GM18909 (cell line): ENCODE data around the gene RXFP1.

Experiments
- ATAC-seq: cut with Tn5 transposase; IDR thresholded peaks from one replicate; pipeline ENCODE4 v1.9.1; 2021; ENCODE audit warnings: mild to moderate bottlenecking; ENCODE audit not compliant: unreplicated experiment, poor library complexity

RXFP1 gene

DNA sequence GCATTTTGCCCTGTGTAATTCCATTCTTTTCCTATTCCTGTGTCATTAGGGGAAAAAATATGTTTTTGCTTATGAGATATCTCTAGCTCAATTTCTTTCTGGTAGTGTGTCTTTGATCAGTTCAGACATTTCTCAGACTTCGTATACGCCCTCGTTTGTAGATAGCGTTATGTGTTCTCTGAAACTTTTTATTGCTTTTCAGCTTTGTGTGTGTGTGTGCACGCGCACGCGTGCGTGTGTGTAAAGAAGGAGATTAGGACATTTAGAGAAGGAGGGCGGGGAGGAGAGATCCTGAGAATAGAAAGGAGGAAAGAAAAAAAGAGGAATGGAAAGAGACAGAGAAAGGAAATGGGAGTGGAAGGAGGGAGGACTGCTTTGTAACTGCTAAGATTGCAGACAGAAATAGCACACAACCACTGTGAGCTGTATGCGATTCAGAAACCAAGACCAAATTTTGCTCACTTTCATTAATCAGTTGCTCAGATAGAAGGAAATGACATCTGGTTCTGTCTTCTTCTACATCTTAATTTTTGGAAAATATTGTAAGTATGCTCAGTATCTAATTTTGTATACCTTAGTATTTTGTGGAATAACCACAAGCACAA lies at the start of gene RXFP1:
Gene RXFP1 (plus strand): TSS at position 399 of the 605 bp plus-strand sequence. CDS start 95 bp downstream, at position 494.
- no peak for ATAC-seq

DNA sequence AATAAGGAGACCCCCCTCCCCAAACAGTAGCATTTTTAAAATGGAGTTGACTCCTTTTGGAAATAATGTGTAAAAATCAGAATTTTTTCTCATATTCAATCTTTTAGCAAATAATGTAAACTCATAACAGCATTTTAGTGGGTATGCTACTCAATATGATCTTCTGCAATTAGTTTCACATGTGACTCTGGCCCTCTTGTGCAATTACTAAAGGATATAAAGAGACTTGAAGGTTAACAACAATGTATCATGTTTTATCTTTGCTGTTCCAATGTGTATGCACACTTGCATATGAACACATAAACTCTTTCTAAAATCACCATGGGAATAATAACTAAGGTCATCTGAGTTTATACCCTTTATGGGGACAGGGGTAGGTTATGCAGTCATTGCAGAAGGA lies 39.9 kb upstream of the RXFP1 start:
- ATAC-seq = no peak

- ATAC-seq = no peak
Observed at GRCh38 chr4:158484173-158484885, 37.4 kb upstream of the RXFP1 start.

DNA sequence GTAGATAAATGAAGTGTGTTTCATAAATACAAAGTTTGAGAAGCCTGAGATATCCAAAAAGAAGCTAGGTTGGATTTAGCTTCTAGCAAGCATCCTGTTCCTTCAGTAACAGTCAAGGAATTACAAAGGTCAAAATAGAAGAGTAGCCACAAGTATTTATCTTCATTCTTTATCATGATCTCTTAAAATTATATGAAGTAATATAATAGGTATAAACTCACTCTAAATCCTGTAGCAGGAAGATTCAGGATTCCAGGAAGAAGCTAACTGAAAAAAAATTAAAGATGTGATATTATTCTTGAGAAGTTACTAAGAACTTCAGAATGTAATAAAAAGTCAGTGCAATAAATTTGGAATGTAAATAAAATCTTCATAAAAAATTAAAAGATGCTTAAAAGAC lies 31.1 kb upstream of the RXFP1 start:
- ATAC-seq = no peak

DNA sequence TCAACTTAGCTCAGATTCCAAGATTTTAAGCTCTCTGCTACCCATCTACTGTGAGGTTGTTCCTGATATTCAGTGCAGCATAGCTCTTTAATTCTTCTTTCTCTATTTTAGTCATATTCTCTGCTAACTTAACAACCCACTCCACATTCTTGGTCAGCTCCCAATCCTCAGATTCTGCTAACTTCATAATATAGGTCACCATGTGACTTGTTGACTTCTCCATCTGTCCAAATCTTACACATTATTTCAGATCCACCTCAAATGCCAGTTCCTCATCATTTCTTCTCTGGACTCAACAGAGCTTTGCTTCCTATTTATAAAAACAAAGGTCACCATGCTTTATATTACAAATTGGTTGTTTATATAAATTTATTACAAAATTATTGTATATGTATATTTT lies 29.3 kb upstream of the RXFP1 start:
- ATAC-seq = no peak

DNA sequence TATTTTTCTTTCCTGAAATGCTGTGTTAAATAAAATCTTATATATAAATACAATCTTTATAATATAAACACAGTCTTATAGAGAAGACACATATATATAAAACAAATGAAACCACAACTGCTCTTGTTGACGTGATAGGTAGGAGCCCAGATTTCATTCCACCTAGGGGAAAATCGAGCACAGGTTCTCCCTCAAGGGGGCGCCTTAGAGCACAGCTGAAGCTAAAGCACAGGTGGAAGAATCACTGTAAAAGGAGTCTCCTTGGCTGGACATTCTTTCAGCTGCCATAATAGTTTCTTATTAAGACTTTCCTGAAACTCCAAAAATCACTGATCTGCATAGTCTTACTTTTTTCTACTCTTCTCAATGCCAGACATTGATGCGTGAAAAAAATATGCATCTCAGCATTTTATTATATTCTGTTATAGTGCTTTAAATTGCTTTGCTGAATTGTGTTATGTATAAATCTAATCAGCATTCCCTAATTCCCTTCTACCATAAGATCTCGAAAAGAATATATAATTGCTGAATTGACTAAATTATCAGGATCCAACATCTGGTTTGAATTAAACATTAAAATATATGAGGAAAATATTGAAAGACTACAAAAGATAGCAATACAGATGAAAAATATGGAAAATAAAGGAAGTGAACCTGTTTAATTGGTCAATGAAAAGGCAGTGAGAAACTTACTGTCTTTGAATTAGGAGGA lies 25.5 kb upstream of the RXFP1 start:
- ATAC-seq = no peak

DNA sequence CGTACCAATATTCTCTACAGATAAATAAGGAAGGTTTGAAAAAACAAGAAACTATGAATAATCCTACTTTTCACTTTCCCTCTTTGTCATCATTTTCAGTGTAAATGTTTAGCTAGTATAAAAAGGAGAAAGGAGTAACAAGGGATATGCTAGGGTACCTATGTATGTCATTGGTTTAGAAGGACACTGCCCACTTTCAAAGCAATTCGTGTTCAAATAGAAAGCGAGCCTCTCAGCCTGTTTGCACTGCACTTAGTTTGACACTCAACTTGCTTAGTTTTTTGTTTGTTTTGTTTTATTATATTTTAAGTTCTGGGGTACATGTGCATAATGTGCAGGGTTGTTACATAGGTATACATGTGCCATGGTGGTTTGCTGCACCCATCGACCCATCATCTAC lies 21.6 kb upstream of the RXFP1 start:
- ATAC-seq = no peak

- no peak for ATAC-seq
Observed at GRCh38 chr4:158513256-158513655, 8.4 kb upstream of the RXFP1 start.

GRCh38 chr4:158519226-158519625 lies 2.5 kb upstream of the RXFP1 start:
- no peak for ATAC-seq

- no peak for ATAC-seq
Observed at GRCh38 chr4:158523990-158524535, 2.4 kb downstream of the RXFP1 start.

DNA sequence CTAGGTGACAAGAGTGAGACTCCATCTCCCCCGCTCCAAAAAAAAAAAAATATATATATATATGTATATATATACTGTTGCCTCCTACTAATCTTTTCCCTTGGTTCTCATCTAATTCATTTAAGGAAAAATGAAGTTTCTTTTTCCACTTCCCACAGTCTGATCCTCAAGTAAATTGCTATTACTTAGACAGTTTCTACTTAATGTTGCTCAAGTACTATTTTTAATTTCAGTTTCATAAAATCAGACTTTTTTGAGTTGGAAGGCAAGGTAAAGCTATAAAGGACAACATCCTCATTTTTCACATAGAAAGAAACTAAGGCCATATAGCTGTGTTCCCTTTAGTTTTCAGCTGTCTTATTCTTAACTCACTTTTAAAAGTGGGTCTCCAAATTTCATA lies 5.8 kb downstream of the RXFP1 start:
- no peak for ATAC-seq

GRCh38 chr4:158529505-158529904 lies 7.8 kb downstream of the RXFP1 start:
- no peak for ATAC-seq

DNA sequence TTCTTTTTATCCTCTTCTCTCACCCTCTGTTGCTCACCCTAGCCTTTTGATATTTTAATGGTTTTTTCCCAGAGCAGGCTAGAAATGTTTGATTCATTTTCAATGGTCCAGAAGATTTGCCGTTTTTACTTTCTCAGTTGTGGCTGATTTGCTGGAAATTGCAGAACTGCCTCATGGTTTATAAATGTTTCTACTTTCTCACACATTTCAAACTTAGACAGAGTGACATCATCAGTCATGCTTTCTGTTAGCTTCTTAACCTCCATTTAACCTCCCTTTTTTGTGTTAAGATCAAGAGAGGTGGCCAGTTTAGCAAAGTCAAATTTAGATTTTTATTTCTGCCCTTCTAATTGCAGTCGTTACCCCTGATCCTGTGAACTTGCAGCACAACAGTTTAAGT lies 8.7 kb downstream of the RXFP1 start:
- ATAC-seq = no peak

DNA sequence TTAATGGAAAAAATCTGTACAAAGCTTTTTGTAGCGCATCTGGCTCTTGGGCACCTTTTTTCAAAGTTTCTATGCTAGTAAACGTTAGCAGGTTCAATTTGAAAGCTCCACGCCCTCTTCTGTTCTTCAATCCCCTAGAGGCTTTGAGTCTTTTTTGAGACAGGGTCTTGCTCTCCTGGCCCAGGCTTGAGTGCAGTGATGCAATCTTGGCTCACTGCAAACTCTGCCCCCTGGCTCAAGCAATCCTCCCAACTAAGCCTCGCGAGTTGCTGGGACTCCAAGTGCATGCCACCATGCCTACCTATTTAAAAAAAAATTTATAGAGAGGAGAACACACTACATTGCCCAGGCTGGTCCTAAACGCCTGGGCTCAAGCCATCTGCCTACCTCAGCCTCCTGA lies 9.2 kb downstream of the RXFP1 start:
- no peak for ATAC-seq

GRCh38 chr4:158532556-158533231 lies 11.0 kb downstream of the RXFP1 start:
- ATAC-seq = no peak

- no peak for ATAC-seq
Observed at GRCh38 chr4:158534727-158535126, 13.0 kb downstream of the RXFP1 start.

DNA sequence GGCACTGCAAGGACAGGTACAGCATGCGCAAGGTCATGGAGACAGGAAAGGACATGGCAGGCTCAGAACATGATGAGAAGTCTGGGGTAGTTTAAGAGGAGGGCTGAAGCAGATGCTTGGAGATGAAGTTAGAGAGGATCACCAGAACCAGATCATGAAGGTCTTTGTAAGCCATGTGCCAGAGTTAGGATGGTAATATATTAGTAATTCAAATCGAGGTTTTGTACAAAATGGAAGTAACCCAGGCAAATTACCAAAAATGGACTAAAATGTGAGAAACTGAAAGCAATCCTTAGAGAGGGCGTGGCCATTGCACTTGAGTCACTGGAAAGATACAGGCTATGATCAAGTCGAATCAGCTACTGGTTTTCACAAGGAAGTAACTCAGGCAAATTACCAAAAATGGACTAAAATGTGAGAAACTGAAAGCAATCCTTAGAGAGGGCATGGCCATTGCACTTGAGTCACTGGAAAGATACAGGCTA lies 13.5 kb downstream of the RXFP1 start:
- ATAC-seq = peak; percentile 51

- ATAC-seq = no peak
Observed at GRCh38 chr4:158536833-158537232, 15.2 kb downstream of the RXFP1 start.

DNA sequence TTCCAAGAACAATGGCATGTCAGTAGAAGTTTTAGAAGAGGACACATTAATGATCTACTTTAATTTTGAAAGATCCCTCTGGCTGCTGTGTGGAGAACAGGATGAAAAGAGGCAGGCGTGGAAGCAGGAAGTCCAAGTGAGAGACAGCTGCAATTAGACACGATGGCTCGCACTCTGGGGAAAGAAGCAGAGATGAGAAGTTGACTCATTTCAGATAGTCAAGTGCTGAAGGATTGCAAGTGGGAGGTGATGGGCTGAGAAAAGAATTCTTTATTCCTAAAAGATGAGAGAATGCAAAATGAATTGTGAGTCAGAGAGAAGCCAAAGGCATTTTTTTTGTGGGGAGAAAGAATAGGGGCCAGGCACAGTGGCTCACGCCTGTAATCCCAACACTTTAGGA lies 16.5 kb downstream of the RXFP1 start:
- no peak for ATAC-seq

- no peak for ATAC-seq
Observed at GRCh38 chr4:158538911-158539310, 17.2 kb downstream of the RXFP1 start.
